H9 (cell line): ENCODE results near the gene DTHD1. TPM values are rescaled to one million over a fixed set of nuclear protein-coding genes. Genes with fewer than 3 reads are reported as not detected.

ENCODE experiments used
- DNase-seq: peaks from one replicate; pipeline ENCODE4 v3.0.0-alpha.2; 2017
- H2AFZ ChIP-seq: one replicate; pipeline ENCODE4 v1.6.1; 2013; ENCODE audit warnings: mild to moderate bottlenecking, low read length, control low read depth, moderate library complexity
- H2AK5ac ChIP-seq: 2 replicates; pipeline ENCODE4 v1.6.1; 2013; ENCODE audit warnings: low read length, control low read depth, mixed read lengths; ENCODE audit not compliant: insufficient read length
- H2BK120ac ChIP-seq: one replicate; pipeline ENCODE4 v1.6.1; 2013; ENCODE audit warnings: low read depth, mild to moderate bottlenecking, low read length, control low read depth, inconsistent platforms; ENCODE audit not compliant: poor library complexity, severe bottlenecking
- H2BK12ac ChIP-seq: 2 replicates; pipeline ENCODE4 v1.6.1; 2013; ENCODE audit warnings: low read length, control low read depth, mixed read lengths, low read depth; ENCODE audit not compliant: insufficient read length
- H2BK15ac ChIP-seq: 2 replicates; pipeline ENCODE4 v1.6.1; 2013; ENCODE audit warnings: low read depth, low read length, control low read depth
- H2BK20ac ChIP-seq: one replicate; pipeline ENCODE4 v1.6.1; 2013; ENCODE audit warnings: low read depth, mild to moderate bottlenecking, low read length, control low read depth, inconsistent platforms; ENCODE audit not compliant: poor library complexity, severe bottlenecking
- H2BK5ac ChIP-seq: 2 replicates; pipeline ENCODE4 v1.6.1; 2013; ENCODE audit warnings: low read length, control low read depth, mixed read lengths; ENCODE audit not compliant: insufficient read length
- H3K14ac ChIP-seq: 2 replicates; pipeline ENCODE4 v1.6.1; 2013; ENCODE audit warnings: low read length, control low read depth; ENCODE audit not compliant: insufficient read depth
- H3K18ac ChIP-seq: 2 replicates; pipeline ENCODE4 v1.6.1; 2013; ENCODE audit warnings: low read depth, mild to moderate bottlenecking, mixed read lengths, low read length, control low read depth; ENCODE audit not compliant: insufficient read length
- H3K23ac ChIP-seq: 2 replicates; pipeline ENCODE4 v1.6.1; 2013; ENCODE audit warnings: low read length, control low read depth, mixed read lengths, low read depth; ENCODE audit not compliant: insufficient read length
- H3K23me2 ChIP-seq: 2 replicates; pipeline ENCODE4 v1.6.1; 2013; ENCODE audit warnings: low read depth, mild to moderate bottlenecking, mixed read lengths, low read length, control low read depth; ENCODE audit not compliant: insufficient read length, poor library complexity, severe bottlenecking
- H3K27ac ChIP-seq: 2 replicates; pipeline ENCODE4 v1.5.1; 2013; ENCODE audit warnings: low read length, control low read depth, mixed read lengths, low read depth; ENCODE audit not compliant: insufficient read length
- H3K27me3 ChIP-seq: 2 replicates; pipeline ENCODE4 v1.6.1; 2013; ENCODE audit warnings: low read length, control low read depth, inconsistent platforms; ENCODE audit not compliant: insufficient read depth
- H3K4ac ChIP-seq: 2 replicates; pipeline ENCODE4 v1.6.1; 2013; ENCODE audit warnings: low read depth, mild to moderate bottlenecking, control low read depth, inconsistent platforms, low read length, moderate library complexity
- H3K4me1 ChIP-seq: 2 replicates; pipeline ENCODE4 v1.6.1; 2013; ENCODE audit warnings: low read length, control low read depth, inconsistent platforms; ENCODE audit not compliant: insufficient read depth
- H3K4me2 ChIP-seq: 2 replicates; pipeline ENCODE4 v1.6.1; 2013; ENCODE audit warnings: low read length, control low read depth, mixed read lengths; ENCODE audit not compliant: insufficient read length, insufficient read depth
- H3K56ac ChIP-seq: 2 replicates; pipeline ENCODE4 v1.6.1; 2013; ENCODE audit warnings: low read depth, mild to moderate bottlenecking, mixed read lengths, low read length, control low read depth; ENCODE audit not compliant: insufficient read length
- H3K79me1 ChIP-seq: 2 replicates; pipeline ENCODE4 v1.6.1; 2013; ENCODE audit warnings: low read depth, mild to moderate bottlenecking, moderate library complexity, low read length, control low read depth, inconsistent platforms; ENCODE audit not compliant: insufficient read depth, poor library complexity, severe bottlenecking
- H3K79me2 ChIP-seq: 2 replicates; pipeline ENCODE4 v1.6.1; 2013; ENCODE audit warnings: low read length, control low read depth, inconsistent platforms; ENCODE audit not compliant: insufficient read depth
- H3K9ac ChIP-seq: 2 replicates; pipeline ENCODE4 v1.6.1; 2013; ENCODE audit warnings: low read length, control low read depth, mixed read lengths; ENCODE audit not compliant: insufficient read length; ENCODE audit errors: extremely low read depth
- H3K9me3 ChIP-seq: one replicate; pipeline ENCODE4 v1.6.1; 2013; ENCODE audit warnings: low read depth, low read length, inconsistent platforms; ENCODE audit not compliant: control insufficient read depth
- H3T11ph ChIP-seq: one replicate; pipeline ENCODE4 v1.6.1; 2013; ENCODE audit warnings: mild to moderate bottlenecking, low read length, control low read depth, inconsistent platforms
- H4K20me1 ChIP-seq: one replicate; pipeline ENCODE4 v1.6.1; 2013; ENCODE audit not compliant: control insufficient read depth, insufficient read length, insufficient read depth
- H4K5ac ChIP-seq: 2 replicates; pipeline ENCODE4 v1.6.1; 2013; ENCODE audit warnings: low read depth, mild to moderate bottlenecking, mixed read lengths, low read length, control low read depth; ENCODE audit not compliant: insufficient read length
- H4K8ac ChIP-seq: replicated peaks from 2 replicates; pipeline ENCODE4 v1.6.1; 2013; ENCODE audit warnings: low read length, control low read depth, mixed read lengths, low read depth; ENCODE audit not compliant: insufficient read length
- H4K91ac ChIP-seq: 2 replicates; pipeline ENCODE4 v1.6.1; 2013; ENCODE audit warnings: low read depth, mild to moderate bottlenecking, moderate library complexity, mixed read lengths, low read length, control low read depth; ENCODE audit not compliant: insufficient read length
- H3K27ac Mint-ChIP-seq, 3 experiments: 2 replicates in 2 of 3; 3 replicates in 1 of 3; pipeline ENCODE4 v1.8.0; 2020 to 2021; ENCODE audit warnings: mixed read lengths in 3 of 3, mild to moderate bottlenecking in 1 of 3, moderate library complexity in 1 of 3
- H3K27me3 Mint-ChIP-seq: 2 replicates; pipeline ENCODE4 v1.8.0; 2021; ENCODE audit warnings: low read depth, mild to moderate bottlenecking, moderate library complexity, mixed read lengths
- H3K36me3 Mint-ChIP-seq, 3 experiments: 2 replicates in 2 of 3; 3 replicates in 1 of 3; pipeline ENCODE4 v1.8.0; 2020 to 2021; ENCODE audit warnings: low read depth in 3 of 3, mixed read lengths in 3 of 3; ENCODE audit not compliant: insufficient read depth in 1 of 3
- H3K4me1 Mint-ChIP-seq, 2 experiments: 2 replicates each; pipeline ENCODE4 v1.8.0; 2020; ENCODE audit warnings: mixed read lengths in 2 of 2
- H3K4me3 Mint-ChIP-seq, 2 experiments: 2 replicates in 1 of 2; 3 replicates in 1 of 2; pipeline ENCODE4 v1.8.0; 2020 to 2021; ENCODE audit warnings: mild to moderate bottlenecking in 2 of 2, mixed read lengths in 2 of 2, moderate library complexity in 1 of 2
- H3K9me3 Mint-ChIP-seq, 2 experiments: 2 replicates in 1 of 2; 3 replicates in 1 of 2; pipeline ENCODE4 v1.8.0; 2020; ENCODE audit warnings: mild to moderate bottlenecking in 2 of 2, mixed read lengths in 2 of 2, moderate library complexity in 1 of 2
- CTCF ChIP-seq: fragments of 200-600 bp; sonication (generic); conservative IDR thresholded peaks from 3 replicates; pipeline ENCODE4 v1.8.0; 2021; ENCODE audit warnings: antibody characterized with exemption, mild to moderate bottlenecking
- WGBS: extraction: QIAGEN DNeasy Blood & Tissue Kit; methylation state at CpG from one replicate; pipeline ENCODE4 v1.1.7; 2013; ENCODE audit warnings: missing lambda C conversion rate, low lambda C conversion rate, mixed read lengths; ENCODE audit not compliant: insufficient read length; ENCODE audit errors: extremely low coverage; 5-methylcytosine and 5-hydroxymethylcytosine counted together
- total RNA-seq: library from RNA; stranded (reverse); gene quantifications from 2 replicates; pipeline ENCODE4 v1.2.1, GENCODE V29; 2021

DTHD1 gene
- total RNA-seq, 1 experiment from 2014 or later = not detected

GRCh38 chr4:36255577-36255976 lies 25.8 kb upstream of the DTHD1 start:
- no peaks in the 10 kb centered on the region for H3K4me1 ChIP-seq
- Mint-ChIP-seq H3K27ac (no peak overlapping the region), H3K9me3 (no peaks in the 10 kb centered on the region), H3K4me1 (peaks cover 5 to 6% of the 10 kb centered on the region in 2 experiments), H3K4me3 (no peak overlapping the region), H3K27me3 (no peaks in the 10 kb centered on the region), H3K36me3 (no peaks in the 10 kb centered on the region)
- H3K79me1 ChIP-seq = no peaks in the 10 kb centered on the region
- H4K20me1 ChIP-seq = no peaks in the 10 kb centered on the region
- no peak overlapping the region for H2BK20ac ChIP-seq
- WGBS = no CpG with 5 or more reads among the region's 2 CpGs
- H3T11ph ChIP-seq = no peak overlapping the region
- H3K27me3 ChIP-seq = no peaks in the 10 kb centered on the region
- no peaks in the 10 kb centered on the region for H3K79me2 ChIP-seq
- no peak overlapping the region for H3K23ac ChIP-seq
- H3K14ac ChIP-seq = no peak overlapping the region
- H2BK5ac ChIP-seq = no peak overlapping the region
- no peaks in the 10 kb centered on the region for H3K9me3 ChIP-seq
- no peak overlapping the region for H3K4me2 ChIP-seq
- no peak overlapping the region for H4K5ac ChIP-seq
- DNase-seq = no peak
- H4K8ac ChIP-seq = no peak overlapping the region
- no peak overlapping the region for H4K91ac ChIP-seq
- no peak overlapping the region for H2AFZ ChIP-seq
- no peak overlapping the region for H3K4ac ChIP-seq
- no peak overlapping the region for H3K18ac ChIP-seq
- H3K23me2 ChIP-seq = no peaks in the 10 kb centered on the region
- no peak overlapping the region for H2BK12ac ChIP-seq
- no peak for TF ChIP-seq CTCF
- no peak overlapping the region for H3K56ac ChIP-seq
- H2AK5ac ChIP-seq = no peak overlapping the region
- H3K9ac ChIP-seq = no peak overlapping the region
- no peak overlapping the region for H2BK120ac ChIP-seq
- H3K27ac ChIP-seq = no peak overlapping the region
- no peak overlapping the region for H2BK15ac ChIP-seq
